GM12878 (cell line): ENCODE results near the gene TMEM229B. TPM values are rescaled to one million over a fixed set of nuclear protein-coding genes. Genes with fewer than 3 reads are reported as not detected.

ENCODE experiments used
- ATAC-seq: fragments of 200-7000 bp; cut with Tn5 transposase; 3 replicates; pipeline ENCODE4 v1.9.1; 2020; ENCODE audit warnings: mild to moderate bottlenecking, moderate library complexity
- BruUV-seq: library from RNA; stranded (reverse); fragments of 400-500 nt; replicated peaks from 2 replicates; lab custom pipeline; 2021; lab: Mats Ljungman, UMichigan
- CTCF ChIA-PET: fragments of 300-600 bp; sonication (Branson Sonifier 250); formaldehyde crosslinking; extraction: SDS; loops from one replicate; lab custom pipeline; 2021; ENCODE audit warnings: inconsistent platforms; lab: Yijun Ruan, JAX
- POLR2A ChIA-PET: fragments of 350-600 bp; formaldehyde crosslinking; extraction: SDS; loops from one replicate; lab custom pipeline; 2021; ENCODE audit warnings: inconsistent platforms; lab: Charles Lee
- RAD21 ChIA-PET: fragments of 300-600 bp; sonication (Branson Sonifier 250); formaldehyde crosslinking; loops from one replicate; lab custom pipeline; 2023; ENCODE audit warnings: antibody characterized with exemption; ENCODE audit not compliant: unreplicated experiment; lab: Charles Lee
- SMC1A ChIA-PET: fragments of 300-600 bp; sonication (Branson Sonifier 250); formaldehyde crosslinking; loops from one replicate; lab custom pipeline; 2023; ENCODE audit not compliant: unreplicated experiment, uncharacterized antibody; lab: Charles Lee
- DNase-seq: peaks from one replicate; pipeline ENCODE4 v3.0.0-alpha.2; 2011; ENCODE audit warnings: low read depth, low spot score
- FAIRE-seq: peaks from 3 replicates; lab custom pipeline; 2011; peaks lifted over from hg19 to GRCh38; lab: Jason Lieb, UNC
- H2AFZ ChIP-seq: 2 replicates; pipeline ENCODE4 v1.6.0; 2011; ENCODE audit warnings: low read depth, low read length, control low read depth; ENCODE audit not compliant: control insufficient read depth
- H3K27ac ChIP-seq: 2 replicates; pipeline ENCODE4 v1.5.1; 2011; ENCODE audit warnings: control low read depth; ENCODE audit not compliant: control insufficient read depth, insufficient read depth
- H3K27me3 ChIP-seq, 2 experiments: replicated peaks in 1 of 2; 2 replicates each; pipeline versions ENCODE4 v1.6.0 to v1.6.1; 2011; ENCODE audit warnings: low read length in 1 of 2; ENCODE audit not compliant: control insufficient read depth in 2 of 2, insufficient read depth in 2 of 2
- H3K36me3 ChIP-seq, 2 experiments: 2 replicates each; pipeline ENCODE4 v1.5.1; 2011; ENCODE audit warnings: low read length in 1 of 2; ENCODE audit not compliant: control insufficient read depth in 2 of 2, insufficient read depth in 2 of 2
- H3K4me1 ChIP-seq: 2 replicates; pipeline ENCODE4 v1.6.1; 2011; ENCODE audit warnings: mild to moderate bottlenecking, low read length, moderate library complexity, mixed read lengths; ENCODE audit not compliant: control insufficient read depth, insufficient read depth
- H3K4me2 ChIP-seq: 2 replicates; pipeline ENCODE4 v1.6.0; 2011; ENCODE audit warnings: control low read depth; ENCODE audit not compliant: control insufficient read depth, insufficient read depth
- H3K4me3 ChIP-seq: fragments of 200-600 bp; sonication (generic); 2 replicates; pipeline ENCODE4 v1.5.1; 2016
- H3K79me2 ChIP-seq: 2 replicates; pipeline ENCODE4 v1.6.0; 2011; ENCODE audit warnings: low read length; ENCODE audit not compliant: control insufficient read depth, insufficient read depth
- H3K9ac ChIP-seq: 2 replicates; pipeline ENCODE4 v1.8.0; 2011; ENCODE audit warnings: low read length, control low read depth, mixed read lengths; ENCODE audit not compliant: control insufficient read depth, insufficient read depth
- H3K9me3 ChIP-seq: replicated peaks from 3 replicates; pipeline ENCODE4 v1.5.1; 2011; ENCODE audit warnings: mild to moderate bottlenecking, low read length; ENCODE audit not compliant: control insufficient read depth, insufficient read depth
- H4K20me1 ChIP-seq: 2 replicates; pipeline ENCODE4 v1.6.0; 2011; ENCODE audit not compliant: control insufficient read depth, insufficient read depth
- ATF2 ChIP-seq: IDR thresholded peaks from 2 replicates; pipeline ENCODE4 v1.6.1; 2012; ENCODE audit warnings: low read length, inconsistent platforms
- BMI1 ChIP-seq: fragments of 450-650 bp; IDR thresholded peaks from 2 replicates; pipeline ENCODE4 v1.6.1; 2016; ENCODE audit warnings: mild to moderate bottlenecking, moderate library complexity, borderline replicate concordance
- HCFC1 ChIP-seq: fragments of 150-350 bp; IDR thresholded peaks from 2 replicates; pipeline ENCODE4 v1.6.1; 2014; ENCODE audit warnings: low read length
- IRF4 ChIP-seq: IDR thresholded peaks from 2 replicates; pipeline ENCODE4 v1.6.1; 2011; ENCODE audit warnings: low read depth, low read length
- MEF2B ChIP-seq: fragments of 450-650 bp; IDR thresholded peaks from 2 replicates; pipeline ENCODE4 v1.6.1; 2018; ENCODE audit warnings: mild to moderate bottlenecking, moderate library complexity; ENCODE audit not compliant: partially characterized antibody, poor library complexity, severe bottlenecking
- MYC ChIP-seq: IDR thresholded peaks from 2 replicates; pipeline ENCODE4 v1.6.1; 2011; ENCODE audit warnings: mild to moderate bottlenecking, low read length, moderate library complexity, inconsistent platforms; ENCODE audit not compliant: insufficient read depth, insufficient replicate concordance, insufficient read length, severe bottlenecking
- NR2C2 ChIP-seq: IDR thresholded peaks from 2 replicates; pipeline ENCODE4 v1.6.1; 2011; ENCODE audit warnings: borderline replicate concordance, low read depth; ENCODE audit not compliant: control insufficient read depth, insufficient read length
- RBBP5 ChIP-seq: fragments of 200-600 bp; sonication (generic); conservative IDR thresholded peaks from 2 replicates; pipeline ENCODE4 v1.6.1; 2016
- RELB ChIP-seq: fragments of 450-650 bp; IDR thresholded peaks from 2 replicates; pipeline ENCODE4 v1.6.1; 2017; ENCODE audit warnings: low read depth, mild to moderate bottlenecking, moderate library complexity
- SP1 ChIP-seq: IDR thresholded peaks from one replicate; pipeline ENCODE4 v1.6.1; 2011; ENCODE audit warnings: low read depth, low read length
- SUZ12 ChIP-seq: fragments of 200-600 bp; sonication (generic); IDR thresholded peaks from one replicate; pipeline ENCODE4 v1.6.1; 2018; ENCODE audit warnings: antibody characterized with exemption, mild to moderate bottlenecking; ENCODE audit not compliant: unreplicated experiment
- TBL1XR1 ChIP-seq: IDR thresholded peaks from 2 replicates; pipeline ENCODE4 v1.6.1; 2012; ENCODE audit warnings: low read depth, low read length, improper control_type of control experiment
- WRNIP1 ChIP-seq: IDR thresholded peaks from 2 replicates; pipeline ENCODE4 v1.6.1; 2011; ENCODE audit warnings: low read depth, low read length, improper control_type of control experiment, borderline replicate concordance
- YBX1 ChIP-seq: fragments of 450-650 bp; IDR thresholded peaks from 2 replicates; pipeline ENCODE4 v1.6.1; 2016; ENCODE audit warnings: antibody characterized with exemption
- WGBS: methylation state at CpG from one replicate; pipeline ENCODE4 v1.1.6; 2016; ENCODE audit warnings: low lambda C conversion rate; ENCODE audit not compliant: insufficient replicate concordance, insufficient coverage; ENCODE audit errors: missing lambda C conversion rate; 5-methylcytosine and 5-hydroxymethylcytosine counted together
- in situ Hi-C: fragments of 300-500 bp; cut with MboI; formaldehyde crosslinking; loops from 9 replicates; pipeline ENCODE4 v1.14.3; 2018; ENCODE audit warnings: mixed read lengths
- intact Hi-C: fragments of 100-400 bp; cut with micrococcal nuclease; formaldehyde crosslinking; loops from one replicate; pipeline ENCODE4 v1.14.2; 2022; ENCODE audit not compliant: unreplicated experiment
- polyA plus RNA-seq, 11 experiments: library from polyadenylated mRNA; depleted of rRNA in 4 of 11; unstranded in 6 of 11; stranded (reverse) in 5 of 11; fragments of >200 nt; fragmentation: Nextera tagmentation in 4 of 11; fragmentation: Illumina TruSeq in 1 of 11; extraction: Ambion mirVana in 4 of 11; extraction: Trizol in 1 of 11; gene quantifications; 1 replicate in 1 of 11; 2 replicates in 10 of 11; pipeline versions ENCODE4 v1.2.1 to v1.2.3, GENCODE V29; 2011 to 2016; ENCODE audit warnings: inconsistent platforms in 2 of 11, missing spikeins in 2 of 11, low read depth in 1 of 11
- total RNA-seq, 4 experiments: library from RNA; depleted of rRNA in 3 of 4; stranded (reverse); fragments of >200 nt in 3 of 4; fragmentation: Illumina TruSeq in 1 of 4; extraction: Trizol in 1 of 4; gene quantifications; 2 replicates each; pipeline versions ENCODE4 v1.2.1 to v1.2.3, GENCODE V29; 2013 to 2021

TMEM229B gene
- total and polyA plus RNA-seq, 10 of the 15 experiments (the other 5 are each of a cell fraction or from before 2014, with no cell fraction given) = 0.24 to 5.3 (median 1.7) TPM

- H3K27ac ChIP-seq = no peak overlapping the region
- in situ Hi-C loops (no loop called here), intact Hi-C loops (no loop called here)
- H3K27me3 ChIP-seq = no peaks in the 10 kb centered on the region; a peak in 2 of 4 replicates
- ChIA-PET SMC1A (no interaction called here), POLR2A (no interaction called here), CTCF (interaction anchor here (0.5 to 2.0 kb wide), 3 partner anchors 33 to 157 kb away, joined by 3 to 10 read pairs (median 4); no protein-coding TSS in a partner anchor), RAD21 (interaction anchor here (0.7 kb wide), 2 partner anchors 15 to 84 kb away, joined by 3 read pairs; no protein-coding TSS in a partner anchor)
- H3K4me2 ChIP-seq = no peak overlapping the region
- H3K9ac ChIP-seq = no peak overlapping the region
- no peaks in the 10 kb centered on the region for H3K79me2 ChIP-seq
- ATAC-seq = no peak
- no peaks in the 10 kb centered on the region for H3K36me3 ChIP-seq
- H3K4me3 ChIP-seq = no peak overlapping the region
- H2AFZ ChIP-seq = no peak overlapping the region
- DNase-seq = no peak
- WGBS = 8% methylated on average over 8 of the region's 8 CpGs
- TF ChIP-seq MEF2B (peak; percentile 36), SP1 (no peak)
- H3K9me3 ChIP-seq = no peaks in the 10 kb centered on the region
- no peaks in the 10 kb centered on the region for H4K20me1 ChIP-seq
- FAIRE-seq = peak; percentile 35
- no peaks in the 10 kb centered on the region for H3K4me1 ChIP-seq
- BruUV-seq = no TSS peak
These were observed 46.2 kb downstream of the TMEM229B start for GRCh38 chr14:67442139-67442906.

DNA sequence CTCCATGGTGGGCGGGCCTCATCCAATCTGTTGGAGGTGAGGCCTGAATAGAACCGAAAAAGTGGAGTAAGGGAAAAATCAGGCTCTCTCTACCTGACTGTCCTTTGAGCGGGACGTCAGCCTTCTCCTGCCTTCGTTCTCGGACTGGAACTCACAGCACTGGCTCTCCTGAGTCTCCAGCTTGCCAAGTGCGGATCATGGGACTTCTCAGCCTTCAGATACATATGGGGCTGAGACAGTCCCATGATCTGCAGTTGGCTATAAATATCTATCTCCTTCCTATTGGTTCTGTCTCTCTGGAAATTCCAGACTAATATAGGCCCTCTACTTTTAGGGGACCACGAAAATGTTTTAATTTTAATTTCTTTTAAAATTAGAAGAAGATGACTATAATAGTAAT, 46.8 kb downstream of the TMEM229B start:
- H3K27ac ChIP-seq = no peak overlapping the region
- ChIA-PET RAD21 (interaction anchor here (1.0 kb wide), 1 partner anchor 263 kb away, joined by 3 read pairs; no protein-coding TSS in a partner anchor), CTCF (interaction anchor here (2.0 to 2.9 kb wide), 2 partner anchors 15 to 129 kb away, joined by 7 to 10 read pairs; no protein-coding TSS in a partner anchor), POLR2A (no interaction called here), SMC1A (interaction anchor here (2.4 kb wide), 1 partner anchor 130 kb away, joined by 9 read pairs; no protein-coding TSS in a partner anchor)
- no peak overlapping the region for H2AFZ ChIP-seq
- 48% methylated on average over 8 of the region's 8 CpGs for WGBS
- no peak for FAIRE-seq
- intact Hi-C loops (no loop called here), in situ Hi-C loops (no loop called here)
- H3K9me3 ChIP-seq = no peaks in the 10 kb centered on the region
- ATAC-seq = no peak
- H3K4me2 ChIP-seq = no peak overlapping the region
- DNase-seq = no peak
- no TSS peak for BruUV-seq
- no peaks in the 10 kb centered on the region; a peak in 2 of 4 replicates for H3K27me3 ChIP-seq
- H3K4me1 ChIP-seq = no peaks in the 10 kb centered on the region
- H3K79me2 ChIP-seq = no peaks in the 10 kb centered on the region
- no peaks in the 10 kb centered on the region for H4K20me1 ChIP-seq
- no peaks in the 10 kb centered on the region for H3K36me3 ChIP-seq
- no peak overlapping the region for H3K4me3 ChIP-seq
- H3K9ac ChIP-seq = no peak overlapping the region
- TF ChIP-seq ATF2 = no peak
- TF ChIP-seq YBX1 = no peak
- TF ChIP-seq RELB = no peak
- TF ChIP-seq BMI1 = no peak
- TF ChIP-seq IRF4 = no peak
- TF ChIP-seq TBL1XR1 = no peak
- TF ChIP-seq WRNIP1 = no peak
- TF ChIP-seq SUZ12 = no peak
- no peak for TF ChIP-seq NR2C2
- no peak for TF ChIP-seq HCFC1
- TF ChIP-seq MYC = no peak
- no peak for TF ChIP-seq RBBP5
